ENCODE measurements around the gene CIB4. TPM values are rescaled to one million over a fixed set of nuclear protein-coding genes. Genes with fewer than 3 reads are reported as not detected.

The CIB4 gene
- total and polyA plus RNA-seq, 9 of the 15 experiments (the other 6 are each of a cell fraction or from before 2014, with no cell fraction given): not detected

- POLR2A ChIA-PET: interaction anchor here (0.5 to 1.3 kb wide), 6 partner anchors 9 to 910 kb away, joined by 3 to 4 read pairs (median 3); partner anchors contain the start of gene CIB4
- BruUV-seq (replicated peaks): no TSS peak
- H3K27ac ChIP-seq (ENCODE audit: extremely low read depth, low read depth, low read length): no peak overlapping the region
- intact Hi-C loops (cut with micrococcal nuclease) (no loop called here), in situ Hi-C loops (cut with MboI) (no loop called here)
- no peak overlapping the region; a peak in 1 of 4 replicates for H3K9ac ChIP-seq (ENCODE audit: insufficient read depth in 1 of 2, low read depth in 2 of 2, low read length in 2 of 2)
- H2AFZ ChIP-seq (ENCODE audit: low read depth, low read length): no peak overlapping the region
- TF ChIP-seq ZNF740 (CRISPR knock-in tag; IDR thresholded peaks at IDR 0.05) (no peak), ZNF740 (tag; IDR thresholded peaks at IDR 0.05) (no peak), ZBTB43 (CRISPR knock-in tag; IDR thresholded peaks at IDR 0.05) (no peak), ZNF561 (CRISPR knock-in tag; conservative IDR thresholded peaks at IDR 0.05) (no peak), RBBP5 (IDR thresholded peaks at IDR 0.05; ENCODE audit: borderline replicate concordance, insufficient read depth, low read length, poor library complexity, severe bottlenecking) (no peak), ETS2 (tag; IDR thresholded peaks at IDR 0.05; ENCODE audit: borderline replicate concordance, poor library complexity, severe bottlenecking) (no peak), RERE (CRISPR knock-in tag; IDR thresholded peaks at IDR 0.05; ENCODE audit: borderline replicate concordance) (no peak), RBM15 (IDR thresholded peaks at IDR 0.05; ENCODE audit: insufficient read depth, low read length) (no peak)
- H3K36me3 ChIP-seq (ENCODE audit: control insufficient read depth, insufficient read depth, low read length): no peaks in the 10 kb centered on the region
- FAIRE-seq (no peak), DNase-seq (ENCODE audit: extremely low read depth in 1 of 4, low spot score in 3 of 4) (no peak), ATAC-seq (no peak)
- CTCF ChIA-PET (ENCODE audit: low intra/inter-chr PET ratio): no interaction called here
- H3K79me2 ChIP-seq (ENCODE audit: control insufficient read depth, insufficient read depth, low read length): no peaks in the 10 kb centered on the region
- H4K20me1 ChIP-seq (replicated peaks; ENCODE audit: control insufficient read depth, insufficient read depth, low read length): peaks cover 20% of the 10 kb centered on the region; the same call in 1 of the 2 replicates
- H3K4me3 ChIP-seq: no peak overlapping the region
- no peaks in the 10 kb centered on the region for H3K9me3 ChIP-seq (replicated peaks; ENCODE audit: control insufficient read depth, insufficient read depth, low read depth, low read length)
- H3K4me1 ChIP-seq (replicated peaks in 1 of 2; ENCODE audit: control insufficient read depth in 2 of 2, insufficient read depth in 2 of 2, low read length in 2 of 2): peaks cover 0 to 3% of the 10 kb centered on the region in 2 experiments; a peak in 3 of 5 replicates
- no peaks in the 10 kb centered on the region for H3K9me1 ChIP-seq (ENCODE audit: control insufficient read depth, insufficient read depth, low read length)
- WGBS (ENCODE audit: insufficient coverage, low coverage, missing lambda C conversion rate): 5% methylated on average over 11 of the region's 13 CpGs
- H3K4me2 ChIP-seq (ENCODE audit: insufficient read depth, low read length): no peak overlapping the region
- H3K27me3 ChIP-seq (ENCODE audit: control insufficient read depth in 2 of 2, insufficient read depth in 2 of 2, low read length in 2 of 2): peaks cover 41 to 86% of the 10 kb centered on the region in 2 experiments; a peak in 4 of 5 replicates
Measured at GRCh38 chr2:26631401-26632170, 9.6 kb downstream of the CIB4 start.
